ENCODE data around the gene CST11. TPM values are rescaled to one million over a fixed set of nuclear protein-coding genes. Genes with fewer than 3 reads are reported as not detected.
"Not testable (repeated sequence)": the region's sequence is repeated elsewhere in the genome, so short reads cannot be mapped to it uniquely, and the experiment has no call there.

The CST11 gene
- total RNA-seq, 4 donors from 2014 or later = not detected

DNA sequence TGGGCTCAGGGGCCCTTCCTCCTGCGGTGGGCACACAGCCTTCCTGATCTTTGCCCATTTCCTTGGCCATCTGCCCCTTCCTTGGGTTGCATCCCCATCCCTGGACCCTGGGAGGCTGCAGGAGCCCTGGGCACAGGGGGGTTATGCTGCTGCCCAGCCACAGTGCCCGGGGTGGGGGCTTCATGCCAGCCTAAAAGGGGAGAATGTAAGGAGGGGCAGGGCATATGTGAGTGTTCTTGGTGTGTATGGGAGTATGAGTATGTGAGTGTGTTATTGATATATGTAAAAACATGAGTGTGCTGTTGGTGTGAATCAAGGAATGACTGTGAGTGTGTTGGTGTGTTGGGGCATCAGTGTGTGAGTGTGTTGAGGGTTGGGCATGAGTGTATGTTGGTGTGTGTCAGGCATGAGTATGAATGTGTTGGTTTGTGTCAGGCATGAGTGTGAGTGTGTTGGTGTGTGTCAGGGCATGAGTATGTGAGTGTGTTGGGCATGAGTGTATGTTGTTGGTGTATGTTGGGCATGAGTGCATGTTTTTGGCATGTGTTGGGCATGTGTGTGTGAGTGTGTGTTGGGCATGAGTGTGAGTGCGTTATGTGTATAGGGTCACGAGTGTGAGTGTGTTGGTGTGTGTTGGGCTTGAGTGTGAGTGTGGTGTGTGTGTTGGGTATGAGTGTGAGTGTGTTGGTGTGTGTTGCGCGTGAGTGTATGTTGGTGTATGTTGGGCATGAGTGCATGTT lies 23.5 kb upstream of the CST11 start:
- intact Hi-C loops (cut with DNase I; ENCODE audit: low total_unique reads) = no loop called here
- no peaks in the 10 kb centered on the region for H3K4me1 ChIP-seq
- H3K36me3 ChIP-seq = no peaks in the 10 kb centered on the region
- in situ Hi-C loops (cut with MboI; ENCODE audit: low pct_ligation_motif_present in 1 of 4, low pct_unique_long_range_greater_than_20kb in 1 of 4, low sequenced_read_pairs in 3 of 4) = loop anchor here in 1 of 4 donors (25.0 kb wide), 1 partner anchor 111 kb away; no protein-coding TSS in a partner anchor
- 47 to 89% methylated on average over 5 to 6 of the region's 6 CpGs for WGBS, 2 donors (ENCODE audit: low coverage in 1 of 2)
- no peak overlapping the region for H3K27ac ChIP-seq
- TF ChIP-seq POLR2AphosphoS5 (IDR thresholded peaks at IDR 0.05) (no peak), EP300 (IDR thresholded peaks at IDR 0.05; ENCODE audit: low read depth) (no peak), POLR2A (IDR thresholded peaks at IDR 0.05) (no peak)
- TF ChIP-seq, protein P1, sequence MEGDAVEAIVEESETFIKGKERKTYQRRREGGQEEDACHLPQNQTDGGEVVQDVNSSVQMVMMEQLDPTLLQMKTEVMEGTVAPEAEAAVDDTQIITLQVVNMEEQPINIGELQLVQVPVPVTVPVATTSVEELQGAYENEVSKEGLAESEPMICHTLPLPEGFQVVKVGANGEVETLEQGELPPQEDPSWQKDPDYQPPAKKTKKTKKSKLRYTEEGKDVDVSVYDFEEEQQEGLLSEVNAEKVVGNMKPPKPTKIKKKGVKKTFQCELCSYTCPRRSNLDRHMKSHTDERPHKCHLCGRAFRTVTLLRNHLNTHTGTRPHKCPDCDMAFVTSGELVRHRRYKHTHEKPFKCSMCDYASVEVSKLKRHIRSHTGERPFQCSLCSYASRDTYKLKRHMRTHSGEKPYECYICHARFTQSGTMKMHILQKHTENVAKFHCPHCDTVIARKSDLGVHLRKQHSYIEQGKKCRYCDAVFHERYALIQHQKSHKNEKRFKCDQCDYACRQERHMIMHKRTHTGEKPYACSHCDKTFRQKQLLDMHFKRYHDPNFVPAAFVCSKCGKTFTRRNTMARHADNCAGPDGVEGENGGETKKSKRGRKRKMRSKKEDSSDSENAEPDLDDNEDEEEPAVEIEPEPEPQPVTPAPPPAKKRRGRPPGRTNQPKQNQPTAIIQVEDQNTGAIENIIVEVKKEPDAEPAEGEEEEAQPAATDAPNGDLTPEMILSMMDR (IDR thresholded peaks at IDR 0.05) = no peak
- H3K4me3 ChIP-seq = no peak overlapping the region
- no peaks in the 10 kb centered on the region for H3K27me3 ChIP-seq
- no peaks in the 10 kb centered on the region for H3K9me3 ChIP-seq
- DNase-seq = no peak

DNA sequence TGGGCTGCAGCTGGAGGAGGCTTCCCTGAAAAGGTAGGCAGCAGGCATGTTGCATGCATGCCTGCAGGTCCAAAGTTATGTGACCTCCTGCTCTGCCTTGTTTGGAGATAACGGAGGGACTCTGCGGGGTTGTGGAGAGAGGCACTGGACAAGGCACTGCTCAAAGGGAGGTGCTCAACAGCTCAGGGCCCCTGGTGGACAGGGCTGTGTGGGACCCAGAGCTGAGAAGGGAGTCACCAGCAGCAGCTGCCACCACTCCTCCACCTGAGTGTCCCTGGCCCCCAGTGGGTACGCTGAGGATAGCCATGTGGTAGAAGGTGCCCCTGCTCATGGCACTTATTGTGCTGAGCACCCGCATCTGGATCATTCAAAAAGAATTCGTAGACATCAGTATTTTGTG lies 22.7 kb upstream of the CST11 start:
- no peak for DNase-seq
- Histone ChIP-seq H3K4me3 (no peak overlapping the region), H3K27ac (no peak overlapping the region), H3K36me3 (no peaks in the 10 kb centered on the region), H3K27me3 (no peaks in the 10 kb centered on the region), H3K4me1 (no peaks in the 10 kb centered on the region), H3K9me3 (no peaks in the 10 kb centered on the region)
- intact Hi-C loops (cut with DNase I; ENCODE audit: low total_unique reads) (no loop called here), in situ Hi-C loops (cut with MboI; ENCODE audit: low pct_ligation_motif_present in 1 of 4, low pct_unique_long_range_greater_than_20kb in 1 of 4, low sequenced_read_pairs in 3 of 4) (loop anchor here in 1 of 4 donors (25.0 kb wide), 1 partner anchor 112 kb away; no protein-coding TSS in a partner anchor)
- WGBS, 2 donors (ENCODE audit: low coverage in 1 of 2) = 92% methylated on average over 5 of the region's 5 CpGs; no CpG with 5 or more reads in 1 of the 2 donors
- TF ChIP-seq POLR2AphosphoS5 (IDR thresholded peaks at IDR 0.05) (no peak), EP300 (IDR thresholded peaks at IDR 0.05; ENCODE audit: low read depth) (no peak), POLR2A (IDR thresholded peaks at IDR 0.05) (no peak)
- TF ChIP-seq, protein P1 (IDR thresholded peaks at IDR 0.05) = no peak

DNA sequence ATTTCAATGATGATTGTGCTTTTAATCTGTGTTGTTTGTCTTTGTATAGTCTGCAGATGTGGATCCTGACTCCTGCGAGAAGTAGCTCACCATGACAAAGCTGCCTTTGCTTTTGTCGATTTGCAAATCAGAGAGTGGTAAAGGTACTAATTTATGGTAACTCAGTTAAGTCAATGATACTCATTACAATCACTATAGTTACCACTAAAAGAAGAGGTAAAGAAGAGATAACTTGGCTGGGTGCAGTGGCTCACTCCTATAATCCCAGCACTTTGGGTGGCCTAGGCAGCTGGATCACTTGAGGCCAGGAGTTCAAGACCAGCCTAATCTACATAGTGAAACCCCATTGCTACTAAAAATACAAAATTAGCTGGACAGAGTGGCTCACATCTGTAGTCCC lies 20.6 kb upstream of the CST11 start:
- H3K36me3 ChIP-seq; H3K4me1 ChIP-seq; H3K9me3 ChIP-seq; intact Hi-C loops (cut with DNase I; ENCODE audit: low total_unique reads); H3K4me3 ChIP-seq; H3K27ac ChIP-seq; DNase-seq; H3K27me3 ChIP-seq: not testable (repeated sequence)
- 23 to 31% methylated on average over 2 of the region's 2 CpGs for WGBS, 2 donors (ENCODE audit: low coverage in 1 of 2)
- in situ Hi-C loops (cut with MboI; ENCODE audit: low pct_ligation_motif_present in 1 of 4, low pct_unique_long_range_greater_than_20kb in 1 of 4, low sequenced_read_pairs in 3 of 4) = loop anchor here in 1 of 4 donors (25.0 kb wide), 1 partner anchor 89 kb away; the partner anchor contains the start of gene CST9L

DNA sequence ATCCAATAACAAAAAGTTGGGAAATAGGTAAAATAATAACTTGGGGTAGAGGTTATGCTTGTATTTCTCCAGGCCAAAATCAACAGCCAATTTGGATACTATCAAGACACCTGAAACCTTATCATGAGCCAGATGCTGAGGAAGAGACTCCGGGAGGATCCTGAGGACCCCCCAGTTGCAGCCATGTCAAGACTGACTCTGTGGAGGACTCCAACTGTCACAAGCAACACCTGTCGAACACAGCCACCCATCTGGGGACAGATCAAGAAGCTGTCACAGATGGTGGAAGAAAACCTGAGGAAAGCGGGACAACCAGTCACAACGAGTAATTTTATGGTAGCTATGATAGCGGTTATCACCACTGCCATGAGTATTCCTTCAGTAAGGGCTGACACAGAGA lies 19.6 kb upstream of the CST11 start:
- DNase-seq; H3K27ac ChIP-seq; H3K4me3 ChIP-seq; H3K4me1 ChIP-seq; intact Hi-C loops (cut with DNase I; ENCODE audit: low total_unique reads); H3K36me3 ChIP-seq; H3K27me3 ChIP-seq; H3K9me3 ChIP-seq: not testable (repeated sequence)
- in situ Hi-C loops (cut with MboI; ENCODE audit: low pct_ligation_motif_present in 1 of 4, low pct_unique_long_range_greater_than_20kb in 1 of 4, low sequenced_read_pairs in 3 of 4) = loop anchor here in 1 of 4 donors (25.0 kb wide), 1 partner anchor 90 kb away; the partner anchor contains the start of gene CST9L
- 69 to 74% methylated on average over 5 of the region's 5 CpGs for WGBS, 2 donors (ENCODE audit: low coverage in 1 of 2)

DNA sequence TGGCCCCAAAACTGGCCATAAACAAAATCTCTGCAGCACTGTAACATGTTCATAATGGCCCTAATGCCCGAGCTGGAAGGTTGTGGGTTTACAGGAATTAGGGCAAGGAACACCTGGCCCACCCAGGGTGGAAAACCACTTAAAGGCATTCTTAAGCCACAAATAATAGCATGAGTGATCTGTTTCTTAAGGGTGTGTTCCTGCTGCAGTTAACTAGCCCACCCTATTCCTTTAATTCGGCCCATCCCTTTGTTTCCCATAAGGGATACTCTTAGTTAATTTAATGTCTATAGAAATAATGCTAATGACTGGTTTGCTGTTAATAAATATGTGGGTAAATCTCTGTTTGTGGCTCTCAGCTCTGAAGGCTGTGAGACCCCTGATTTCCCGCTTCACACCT lies 14.3 kb upstream of the CST11 start:
- H3K4me3 ChIP-seq; H3K27ac ChIP-seq; H3K36me3 ChIP-seq; DNase-seq; intact Hi-C loops (cut with DNase I; ENCODE audit: low total_unique reads); H3K9me3 ChIP-seq; H3K4me1 ChIP-seq; H3K27me3 ChIP-seq: not testable (repeated sequence)
- 67 to 90% methylated on average over 2 to 3 of the region's 3 CpGs for WGBS, 2 donors (ENCODE audit: low coverage in 1 of 2)
- in situ Hi-C loops (cut with MboI; ENCODE audit: low pct_ligation_motif_present in 1 of 4, low pct_unique_long_range_greater_than_20kb in 1 of 4, low sequenced_read_pairs in 3 of 4) = loop anchor here in 1 of 4 donors (25.0 kb wide), 1 partner anchor 95 kb away; the partner anchor contains the start of gene CST9L
